Measurements from ENCODE around the gene CDC42SE1.

DNA sequence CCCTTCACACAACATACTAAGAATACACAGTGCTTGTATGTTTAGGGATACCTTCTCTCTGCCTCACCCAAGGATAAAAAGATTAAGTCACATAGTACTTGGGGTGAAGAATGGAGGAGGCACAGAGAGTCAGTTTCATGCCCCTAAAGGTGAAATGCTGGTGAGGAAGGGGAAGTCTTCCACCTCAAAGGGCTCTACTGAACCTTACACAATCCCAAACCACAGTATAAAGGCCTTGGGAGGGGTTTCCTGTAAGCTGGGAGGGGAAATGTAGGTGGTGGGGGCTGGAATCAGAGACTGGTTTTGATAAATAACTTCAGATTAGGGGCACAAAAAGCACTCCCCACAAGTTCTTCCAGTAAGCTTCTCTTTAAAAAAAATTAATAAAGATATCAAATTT lies 56.2 kb downstream of the CDC42SE1 start:
- TF ChIP-seq E2F4 (CRISPR knock-in tag; IDR thresholded peaks at IDR 0.05; ENCODE audit: borderline replicate concordance, low read depth), result no peak
- TF ChIP-seq, protein P1, sequence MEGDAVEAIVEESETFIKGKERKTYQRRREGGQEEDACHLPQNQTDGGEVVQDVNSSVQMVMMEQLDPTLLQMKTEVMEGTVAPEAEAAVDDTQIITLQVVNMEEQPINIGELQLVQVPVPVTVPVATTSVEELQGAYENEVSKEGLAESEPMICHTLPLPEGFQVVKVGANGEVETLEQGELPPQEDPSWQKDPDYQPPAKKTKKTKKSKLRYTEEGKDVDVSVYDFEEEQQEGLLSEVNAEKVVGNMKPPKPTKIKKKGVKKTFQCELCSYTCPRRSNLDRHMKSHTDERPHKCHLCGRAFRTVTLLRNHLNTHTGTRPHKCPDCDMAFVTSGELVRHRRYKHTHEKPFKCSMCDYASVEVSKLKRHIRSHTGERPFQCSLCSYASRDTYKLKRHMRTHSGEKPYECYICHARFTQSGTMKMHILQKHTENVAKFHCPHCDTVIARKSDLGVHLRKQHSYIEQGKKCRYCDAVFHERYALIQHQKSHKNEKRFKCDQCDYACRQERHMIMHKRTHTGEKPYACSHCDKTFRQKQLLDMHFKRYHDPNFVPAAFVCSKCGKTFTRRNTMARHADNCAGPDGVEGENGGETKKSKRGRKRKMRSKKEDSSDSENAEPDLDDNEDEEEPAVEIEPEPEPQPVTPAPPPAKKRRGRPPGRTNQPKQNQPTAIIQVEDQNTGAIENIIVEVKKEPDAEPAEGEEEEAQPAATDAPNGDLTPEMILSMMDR (IDR thresholded peaks at IDR 0.05), result no peak
- TF ChIP-seq, protein P2, sequence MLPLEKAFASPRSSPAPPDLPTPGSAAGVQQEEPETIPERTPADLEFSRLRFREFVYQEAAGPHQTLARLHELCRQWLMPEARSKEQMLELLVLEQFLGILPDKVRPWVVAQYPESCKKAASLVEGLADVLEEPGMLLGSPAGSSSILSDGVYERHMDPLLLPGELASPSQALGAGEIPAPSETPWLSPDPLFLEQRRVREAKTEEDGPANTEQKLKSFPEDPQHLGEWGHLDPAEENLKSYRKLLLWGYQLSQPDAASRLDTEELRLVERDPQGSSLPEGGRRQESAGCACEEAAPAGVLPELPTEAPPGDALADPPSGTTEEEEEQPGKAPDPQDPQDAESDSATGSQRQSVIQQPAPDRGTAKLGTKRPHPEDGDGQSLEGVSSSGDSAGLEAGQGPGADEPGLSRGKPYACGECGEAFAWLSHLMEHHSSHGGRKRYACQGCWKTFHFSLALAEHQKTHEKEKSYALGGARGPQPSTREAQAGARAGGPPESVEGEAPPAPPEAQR (CRISPR knock-in tag; IDR thresholded peaks at IDR 0.05), result no peak
- TF ChIP-seq SP1 (CRISPR knock-in tag; conservative IDR thresholded peaks at IDR 0.05), result no peak
- TF ChIP-seq NFYB (CRISPR knock-in tag; conservative IDR thresholded peaks at IDR 0.05; ENCODE audit: low read depth), result no peak
- TF ChIP-seq KAT7 (CRISPR knock-in tag; IDR thresholded peaks at IDR 0.05; ENCODE audit: borderline replicate concordance), result no peak
- no peak for TF ChIP-seq MLX (CRISPR knock-in tag; IDR thresholded peaks at IDR 0.05)
- TF ChIP-seq, protein P3, sequence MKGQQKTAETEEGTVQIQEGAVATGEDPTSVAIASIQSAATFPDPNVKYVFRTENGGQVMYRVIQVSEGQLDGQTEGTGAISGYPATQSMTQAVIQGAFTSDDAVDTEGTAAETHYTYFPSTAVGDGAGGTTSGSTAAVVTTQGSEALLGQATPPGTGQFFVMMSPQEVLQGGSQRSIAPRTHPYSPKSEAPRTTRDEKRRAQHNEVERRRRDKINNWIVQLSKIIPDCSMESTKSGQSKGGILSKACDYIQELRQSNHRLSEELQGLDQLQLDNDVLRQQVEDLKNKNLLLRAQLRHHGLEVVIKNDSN (CRISPR knock-in tag; IDR thresholded peaks at IDR 0.05), result no peak
- TF ChIP-seq, protein P4, sequence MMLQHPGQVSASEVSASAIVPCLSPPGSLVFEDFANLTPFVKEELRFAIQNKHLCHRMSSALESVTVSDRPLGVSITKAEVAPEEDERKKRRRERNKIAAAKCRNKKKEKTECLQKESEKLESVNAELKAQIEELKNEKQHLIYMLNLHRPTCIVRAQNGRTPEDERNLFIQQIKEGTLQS (CRISPR knock-in tag; conservative IDR thresholded peaks at IDR 0.05), result no peak
- TF ChIP-seq ATF2 (CRISPR knock-in tag; IDR thresholded peaks at IDR 0.05; ENCODE audit: borderline replicate concordance, low read depth), result no peak
- TF ChIP-seq E2F5 (CRISPR knock-in tag; IDR thresholded peaks at IDR 0.05), result no peak
- no peak for TF ChIP-seq ATF1 (CRISPR knock-in tag; IDR thresholded peaks at IDR 0.05)

Data from WTC11 (cell line).